Measurements from ENCODE around the gene SP2. TPM values are rescaled to one million over a fixed set of nuclear protein-coding genes. Genes with fewer than 3 reads are reported as not detected.

The SP2 gene
- polyA plus RNA-seq, 3 donors = 3.1 to 26.7 (median 6.8) TPM

- peaks cover 76% of the 10 kb centered on the region for H4K20me1 ChIP-seq (ENCODE audit: insufficient read depth, low read length)
- Mint-ChIP-seq H3K9me3 (peaks cover 0 to 2% (median 0%) of the 10 kb centered on the region in 7 donors), H3K36me3 (peaks cover 39 to 67% of the 10 kb centered on the region in 2 donors), H3K27ac (peak overlapping the region; percentile 64 to 86 (median 74)), H3K4me1 (peaks cover 32% of the 10 kb centered on the region), H3K4me3 (peak overlapping the region; percentile 55 to 74), H3K27me3 (ENCODE audit: low read depth in 3 of 3) (peaks cover 0 to 4% (median 0%) of the 10 kb centered on the region in 3 donors)
- peak overlapping the region in 1 of 2 donors; percentile 58 for H3K27ac ChIP-seq (ENCODE audit: low read depth in 1 of 2, low read length in 2 of 2)
- no peaks in the 10 kb centered on the region for H3K27me3 ChIP-seq (ENCODE audit: control insufficient read depth in 2 of 2, insufficient read depth in 2 of 2, low read length in 2 of 2)
- DNase-seq = peak; percentile 19 to 50 (median 30)
- H3K79me2 ChIP-seq (ENCODE audit: insufficient read depth, low read length) = peaks cover 70% of the 10 kb centered on the region
- intact Hi-C loops (cut with micrococcal nuclease) = no loop called here
- WGBS (ENCODE audit: insufficient coverage) = 0% methylated on average over 1 of the region's 8 CpGs
- peak overlapping the region in 1 of 3 experiments; percentile 45 for H3K4me3 ChIP-seq (replicated peaks in 1 of 3; ENCODE audit: low read depth in 2 of 3, low read length in 3 of 3)
- H2AFZ ChIP-seq (ENCODE audit: insufficient read depth, low read depth, low read length, poor library complexity, severe bottlenecking) = no peak overlapping the region
- no peak overlapping the region for H3K9ac ChIP-seq (ENCODE audit: insufficient read depth, low read length, poor library complexity, severe bottlenecking)
- H3K4me2 ChIP-seq (replicated peaks; ENCODE audit: extremely low read depth, low read length, poor library complexity, severe bottlenecking) = peak overlapping the region; percentile 58
- no peaks in the 10 kb centered on the region for H3K9me3 ChIP-seq (replicated peaks in 1 of 2; ENCODE audit: control insufficient read depth in 1 of 2, insufficient read depth in 1 of 2, low read length in 2 of 2)
- TF ChIP-seq, protein P1, sequence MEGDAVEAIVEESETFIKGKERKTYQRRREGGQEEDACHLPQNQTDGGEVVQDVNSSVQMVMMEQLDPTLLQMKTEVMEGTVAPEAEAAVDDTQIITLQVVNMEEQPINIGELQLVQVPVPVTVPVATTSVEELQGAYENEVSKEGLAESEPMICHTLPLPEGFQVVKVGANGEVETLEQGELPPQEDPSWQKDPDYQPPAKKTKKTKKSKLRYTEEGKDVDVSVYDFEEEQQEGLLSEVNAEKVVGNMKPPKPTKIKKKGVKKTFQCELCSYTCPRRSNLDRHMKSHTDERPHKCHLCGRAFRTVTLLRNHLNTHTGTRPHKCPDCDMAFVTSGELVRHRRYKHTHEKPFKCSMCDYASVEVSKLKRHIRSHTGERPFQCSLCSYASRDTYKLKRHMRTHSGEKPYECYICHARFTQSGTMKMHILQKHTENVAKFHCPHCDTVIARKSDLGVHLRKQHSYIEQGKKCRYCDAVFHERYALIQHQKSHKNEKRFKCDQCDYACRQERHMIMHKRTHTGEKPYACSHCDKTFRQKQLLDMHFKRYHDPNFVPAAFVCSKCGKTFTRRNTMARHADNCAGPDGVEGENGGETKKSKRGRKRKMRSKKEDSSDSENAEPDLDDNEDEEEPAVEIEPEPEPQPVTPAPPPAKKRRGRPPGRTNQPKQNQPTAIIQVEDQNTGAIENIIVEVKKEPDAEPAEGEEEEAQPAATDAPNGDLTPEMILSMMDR (IDR thresholded peaks at IDR 0.05) = no peak
- peaks cover 2 to 56% of the 10 kb centered on the region in 2 donors for H3K36me3 ChIP-seq (replicated peaks in 1 of 2; ENCODE audit: control insufficient read depth in 1 of 2, insufficient read depth in 2 of 2, low read length in 2 of 2)
- H3K4me1 ChIP-seq (ENCODE audit: control insufficient read depth in 1 of 2, insufficient read depth in 2 of 2, low read length in 2 of 2) = peaks cover 11 to 17% of the 10 kb centered on the region in 2 donors
Observed at GRCh38 chr17:47907932-47908562, 12.0 kb downstream of the SP2 start.

DNA sequence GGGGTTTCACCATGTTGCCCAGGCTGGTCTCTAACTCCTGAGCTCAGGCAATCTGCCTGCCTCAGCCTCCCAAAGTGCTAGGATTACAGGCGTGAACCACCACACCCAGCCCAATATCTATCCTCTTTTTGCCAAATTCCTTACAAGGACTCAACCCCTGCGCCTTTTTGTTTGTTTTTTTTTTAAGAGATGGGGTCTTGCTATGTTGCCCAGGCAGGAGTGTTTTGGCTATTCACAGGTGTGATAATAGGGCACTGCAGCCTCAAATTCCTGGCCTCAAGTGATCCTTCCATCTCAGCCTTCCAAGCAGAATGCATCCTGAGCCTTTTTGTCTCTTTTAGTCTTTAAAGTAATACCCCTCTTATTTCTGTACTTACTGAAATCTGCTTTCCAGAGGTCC, 17.0 kb downstream of the SP2 start:
- H3K4me3 Mint-ChIP-seq = no peak overlapping the region
- H3K4me1 Mint-ChIP-seq = peaks cover 21% of the 10 kb centered on the region
- peaks cover 25 to 49% of the 10 kb centered on the region in 2 donors for H3K36me3 ChIP-seq (replicated peaks in 1 of 2; ENCODE audit: control insufficient read depth in 1 of 2, insufficient read depth in 2 of 2, low read length in 2 of 2)
- H3K9me3 ChIP-seq (replicated peaks in 1 of 2; ENCODE audit: control insufficient read depth in 1 of 2, insufficient read depth in 1 of 2, low read length in 2 of 2) = no peaks in the 10 kb centered on the region
- TF ChIP-seq, protein P1 (IDR thresholded peaks at IDR 0.05) = no peak
- H2AFZ ChIP-seq (ENCODE audit: insufficient read depth, low read depth, low read length, poor library complexity, severe bottlenecking) = no peak overlapping the region
- peaks cover 42% of the 10 kb centered on the region for H3K79me2 ChIP-seq (ENCODE audit: insufficient read depth, low read length)
- H3K27me3 Mint-ChIP-seq (ENCODE audit: low read depth in 3 of 3) = peaks cover 0 to 3% (median 0%) of the 10 kb centered on the region in 3 donors
- H3K36me3 Mint-ChIP-seq = peaks cover 45 to 65% of the 10 kb centered on the region in 2 donors
- H3K9me3 Mint-ChIP-seq = no peaks in the 10 kb centered on the region
- H3K27ac Mint-ChIP-seq = no peak overlapping the region
- no peaks in the 10 kb centered on the region for H3K27me3 ChIP-seq (ENCODE audit: control insufficient read depth in 2 of 2, insufficient read depth in 2 of 2, low read length in 2 of 2)
- no peak overlapping the region for H3K4me2 ChIP-seq (replicated peaks; ENCODE audit: extremely low read depth, low read length, poor library complexity, severe bottlenecking)
- no peak overlapping the region for H3K4me3 ChIP-seq (replicated peaks in 1 of 3; ENCODE audit: low read depth in 2 of 3, low read length in 3 of 3)
- DNase-seq = no peak
- no CpG with 5 or more reads among the region's 2 CpGs for WGBS (ENCODE audit: insufficient coverage)
- H3K27ac ChIP-seq (ENCODE audit: low read depth in 1 of 2, low read length in 2 of 2) = no peak overlapping the region
- intact Hi-C loops (cut with micrococcal nuclease) = no loop called here
- H3K4me1 ChIP-seq (ENCODE audit: control insufficient read depth in 1 of 2, insufficient read depth in 2 of 2, low read length in 2 of 2) = peaks cover 10 to 14% of the 10 kb centered on the region in 2 donors
- H3K9ac ChIP-seq (ENCODE audit: insufficient read depth, low read length, poor library complexity, severe bottlenecking) = no peak overlapping the region
- peaks cover 58% of the 10 kb centered on the region for H4K20me1 ChIP-seq (ENCODE audit: insufficient read depth, low read length)
